Measurements from ENCODE around the gene SUB1.
"Not testable (repeated sequence)": the region's sequence is repeated elsewhere in the genome, so short reads cannot be mapped to it uniquely, and the experiment has no call there.

Gene SUB1

DNA sequence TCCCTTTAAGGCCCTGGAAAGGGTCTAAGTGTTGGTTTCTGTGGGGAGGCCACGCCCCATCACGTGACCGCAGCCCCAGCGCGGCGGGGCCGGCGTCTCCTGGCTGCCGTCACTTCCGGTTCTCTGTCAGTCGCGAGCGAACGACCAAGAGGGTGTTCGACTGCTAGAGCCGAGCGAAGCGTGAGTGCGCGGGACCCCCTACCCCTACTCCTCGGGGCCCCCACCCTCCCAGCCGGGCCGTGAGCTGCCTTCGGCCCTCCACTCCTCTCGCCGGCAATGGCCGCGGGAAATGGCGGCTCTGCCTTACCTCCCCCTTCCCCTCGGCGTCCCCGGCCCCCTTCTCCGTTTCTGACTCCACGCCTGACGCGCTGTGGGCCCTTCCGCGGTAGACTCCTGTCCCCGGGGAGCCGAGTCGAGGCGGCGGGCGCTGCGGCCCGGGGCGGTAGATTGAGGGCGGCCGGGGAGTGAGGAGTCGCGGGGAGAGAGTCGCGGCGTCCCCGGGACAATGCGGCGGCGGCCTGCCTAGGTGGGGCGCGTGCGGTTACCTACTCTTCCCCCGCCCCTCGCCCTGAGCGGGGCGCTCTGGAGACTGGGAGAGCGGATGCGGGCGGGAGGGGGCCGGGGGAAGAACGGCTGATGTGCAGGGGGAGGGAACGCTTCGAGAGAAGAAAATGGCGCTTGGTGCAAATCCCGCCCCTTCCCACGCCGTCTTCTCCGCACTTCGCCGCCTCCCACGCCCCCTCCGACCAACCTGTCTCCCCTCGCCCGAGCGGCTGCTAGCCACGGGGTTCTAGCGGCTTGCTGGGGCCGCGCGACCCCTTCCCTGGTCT, at the start of gene SUB1:
Gene SUB1 (plus strand): TSS at position 112 of the 830 bp plus-strand sequence. CDS start 2,956 bp downstream, outside the sequence.
- peak; percentile 89 for DNase-seq (ENCODE audit: low read depth)

DNA sequence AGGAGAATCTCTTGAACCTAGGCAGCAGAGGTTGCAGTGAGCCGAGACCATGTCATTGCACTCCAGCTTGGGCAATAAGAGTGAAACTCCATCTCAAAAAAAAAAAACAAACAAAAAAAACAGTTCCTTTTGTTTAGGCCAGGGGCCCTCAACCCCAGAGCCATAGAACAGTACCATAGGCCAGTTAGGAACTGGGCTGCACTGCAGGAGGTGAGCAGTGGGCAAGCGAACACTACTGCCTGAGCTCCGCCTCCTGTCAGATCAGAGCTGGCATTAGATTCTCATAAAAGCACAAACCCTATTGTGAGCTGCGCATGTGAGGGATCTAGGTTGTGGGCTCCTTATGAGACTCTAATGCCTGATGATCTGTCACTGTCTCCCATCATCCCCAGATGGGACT, 49.1 kb upstream of the SUB1 start:
- DNase-seq (ENCODE audit: low read depth) = no peak

DNA sequence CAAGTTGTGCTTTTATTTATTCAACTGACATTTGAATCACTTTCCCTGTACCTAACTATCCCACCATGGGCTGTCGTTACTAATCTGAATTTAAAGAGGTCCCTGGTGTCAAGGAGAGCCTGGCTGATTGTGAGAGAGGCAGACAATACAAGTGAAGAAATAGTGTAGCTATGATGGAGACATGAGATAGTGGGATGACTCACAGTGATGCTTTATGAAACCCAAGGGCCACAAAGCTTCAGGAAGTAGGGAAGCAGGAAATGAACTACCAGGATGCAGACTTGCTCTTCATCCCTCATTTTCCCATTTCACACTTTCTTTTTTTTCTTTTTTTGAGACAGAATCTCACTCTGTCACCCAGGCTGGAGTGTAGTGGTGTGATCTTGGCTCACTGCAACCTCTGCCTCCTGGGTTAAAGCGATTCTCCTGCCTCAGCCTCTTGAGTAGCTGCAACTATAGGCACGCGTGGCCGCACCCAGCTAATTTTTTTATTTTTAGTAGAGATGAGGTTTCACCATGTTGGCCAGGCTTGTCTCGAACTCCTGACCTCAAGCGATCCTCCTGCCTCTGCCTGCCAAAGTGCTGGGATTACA, 47.8 kb upstream of the SUB1 start:
- not testable (repeated sequence) for DNase-seq (ENCODE audit: low read depth)

DNA sequence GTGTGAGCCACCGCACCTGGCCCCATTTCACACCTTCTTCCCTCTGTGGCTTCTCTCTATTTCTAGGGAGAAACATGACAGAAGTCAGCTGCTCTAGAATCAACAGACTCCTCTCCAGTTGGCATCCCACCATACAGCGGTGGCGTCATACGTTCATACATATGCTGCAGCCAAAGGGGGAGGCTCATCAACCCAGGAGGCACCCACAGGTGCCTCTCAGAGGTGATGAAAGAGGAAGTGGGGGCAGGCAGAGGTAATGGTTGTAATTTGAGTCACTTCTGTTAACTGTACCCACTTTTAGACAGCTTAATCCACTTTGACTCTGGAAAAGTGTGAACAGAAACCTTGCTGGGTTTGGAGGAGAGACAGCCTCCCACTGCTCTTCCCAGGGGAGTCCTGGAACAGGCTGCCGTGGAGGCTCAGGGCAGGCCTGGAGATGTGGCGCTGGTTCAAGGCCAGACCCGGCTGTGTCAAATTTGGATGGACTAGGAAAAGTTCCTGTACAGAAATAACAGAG, 47.3 kb upstream of the SUB1 start:
- peak; percentile 48 for DNase-seq (ENCODE audit: low read depth)

DNA sequence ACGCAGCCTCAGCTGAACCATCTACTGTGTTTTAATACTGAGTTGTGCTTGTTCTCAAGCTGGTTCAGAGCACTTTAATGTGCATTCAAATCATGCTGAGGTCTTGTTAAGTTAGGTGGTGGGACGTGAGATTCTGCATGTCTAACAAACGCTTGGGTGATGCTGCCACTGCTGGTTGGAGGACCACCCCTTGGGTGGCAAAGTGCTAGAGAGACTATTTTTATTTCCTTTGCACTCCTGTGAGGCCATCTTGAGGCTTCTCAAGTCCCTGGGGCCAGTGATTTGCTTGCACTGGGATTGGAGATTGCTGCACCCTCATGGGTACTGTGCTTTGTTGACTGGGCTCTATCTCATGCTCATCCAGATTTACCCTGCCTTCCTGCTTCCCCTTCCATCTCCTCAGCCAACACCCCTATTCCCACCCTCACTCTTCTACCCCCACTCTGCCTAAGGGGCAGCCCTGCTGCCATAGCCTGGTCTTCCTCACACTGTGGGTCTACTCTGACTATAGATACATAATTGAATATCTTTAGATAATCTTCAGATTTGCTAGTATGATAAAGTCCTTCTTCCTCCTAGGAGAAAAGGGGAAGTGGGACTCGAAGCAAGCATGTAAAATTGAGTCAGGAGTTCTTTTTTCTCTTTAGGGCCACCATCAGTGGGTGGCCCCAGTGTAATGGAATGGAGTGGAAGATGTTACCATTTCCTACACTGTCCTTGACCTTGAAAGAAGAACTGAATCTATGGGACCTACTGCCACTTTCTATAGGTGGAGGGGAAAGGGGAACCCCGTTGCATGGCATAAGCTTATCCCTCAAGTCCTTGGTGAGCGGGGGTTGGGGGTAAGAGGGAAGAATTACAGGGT, 45.1 kb upstream of the SUB1 start:
- no peak for DNase-seq (ENCODE audit: low read depth)

DNA sequence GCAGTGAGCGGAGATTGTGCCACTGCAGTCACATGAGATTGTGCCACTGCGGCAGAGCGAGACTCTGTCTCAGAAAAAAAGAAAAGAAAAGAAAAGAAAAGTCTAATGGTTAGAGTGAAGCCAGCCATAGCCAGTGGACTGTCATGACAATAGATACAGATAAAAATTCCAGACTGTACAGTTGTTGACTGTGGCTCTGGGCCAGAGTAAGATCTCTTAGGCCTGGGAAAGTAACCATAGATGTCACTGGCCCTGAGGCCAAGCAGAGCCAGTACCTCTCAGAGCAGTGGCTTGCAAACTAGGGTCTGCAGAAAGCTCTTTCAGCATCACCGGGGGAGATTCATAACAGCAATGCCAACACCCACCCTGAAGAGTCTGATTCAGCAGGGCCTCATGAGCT, 44.1 kb upstream of the SUB1 start:
- DNase-seq (ENCODE audit: low read depth) = no peak

DNA sequence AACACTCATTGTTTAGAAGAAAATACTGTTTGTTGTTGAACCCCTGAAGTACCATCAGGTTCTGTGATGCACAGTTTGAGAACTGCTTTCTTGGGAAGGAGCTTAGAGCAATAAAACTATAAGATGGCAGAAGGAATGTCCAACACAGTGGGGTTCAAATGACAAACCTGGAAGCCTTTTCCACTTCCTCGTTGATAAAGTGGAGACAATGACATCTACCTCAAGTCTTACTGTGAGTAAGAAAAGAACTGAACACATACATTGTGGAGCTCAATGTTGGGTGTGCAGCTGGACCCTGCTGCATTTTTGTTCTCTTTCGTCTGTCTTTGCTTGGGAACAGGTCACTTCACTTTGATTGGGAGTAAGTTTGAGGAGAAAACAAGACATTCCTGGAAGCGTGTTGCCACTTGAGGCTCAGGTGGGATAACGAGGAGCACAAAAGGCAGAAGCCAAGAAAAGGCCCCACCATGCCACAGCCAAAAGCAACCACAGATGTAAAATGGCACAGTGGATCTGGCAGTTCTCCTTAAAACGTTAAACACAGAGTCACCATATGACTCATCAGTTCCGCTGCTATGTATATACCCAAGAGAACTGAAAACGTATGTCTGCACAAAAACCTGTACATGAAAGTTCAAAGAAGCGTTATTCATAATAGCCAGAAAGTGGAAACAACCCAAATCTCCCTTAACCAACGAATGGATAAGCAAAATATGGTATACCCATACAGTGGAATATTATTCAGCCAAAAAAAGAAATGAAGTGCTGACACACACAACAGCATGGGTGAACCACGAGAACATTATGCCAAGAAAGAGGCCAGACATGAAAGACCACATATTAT, 42.9 kb upstream of the SUB1 start:
- no peak for DNase-seq (ENCODE audit: low read depth)

DNA sequence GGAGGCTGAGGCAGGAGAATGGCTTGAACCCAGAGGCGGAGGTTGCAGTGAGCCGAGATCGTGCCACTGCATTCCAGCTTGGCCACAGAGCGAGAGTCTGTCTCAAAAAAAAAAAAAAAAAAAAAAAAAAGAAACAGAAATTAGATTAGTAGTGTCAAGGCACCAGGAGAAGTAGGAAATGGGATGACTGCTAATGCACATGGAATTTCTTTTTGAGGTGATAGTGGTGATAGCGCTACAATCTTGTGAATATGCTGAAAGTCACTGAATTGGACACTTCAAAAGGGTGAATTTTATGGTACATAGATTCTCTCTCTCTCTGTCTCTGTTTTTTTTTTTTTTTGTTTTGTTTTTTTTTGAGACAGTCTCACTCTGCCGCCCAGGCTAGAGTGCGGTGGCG, 42.1 kb upstream of the SUB1 start:
- DNase-seq (ENCODE audit: low read depth) = no peak

DNA sequence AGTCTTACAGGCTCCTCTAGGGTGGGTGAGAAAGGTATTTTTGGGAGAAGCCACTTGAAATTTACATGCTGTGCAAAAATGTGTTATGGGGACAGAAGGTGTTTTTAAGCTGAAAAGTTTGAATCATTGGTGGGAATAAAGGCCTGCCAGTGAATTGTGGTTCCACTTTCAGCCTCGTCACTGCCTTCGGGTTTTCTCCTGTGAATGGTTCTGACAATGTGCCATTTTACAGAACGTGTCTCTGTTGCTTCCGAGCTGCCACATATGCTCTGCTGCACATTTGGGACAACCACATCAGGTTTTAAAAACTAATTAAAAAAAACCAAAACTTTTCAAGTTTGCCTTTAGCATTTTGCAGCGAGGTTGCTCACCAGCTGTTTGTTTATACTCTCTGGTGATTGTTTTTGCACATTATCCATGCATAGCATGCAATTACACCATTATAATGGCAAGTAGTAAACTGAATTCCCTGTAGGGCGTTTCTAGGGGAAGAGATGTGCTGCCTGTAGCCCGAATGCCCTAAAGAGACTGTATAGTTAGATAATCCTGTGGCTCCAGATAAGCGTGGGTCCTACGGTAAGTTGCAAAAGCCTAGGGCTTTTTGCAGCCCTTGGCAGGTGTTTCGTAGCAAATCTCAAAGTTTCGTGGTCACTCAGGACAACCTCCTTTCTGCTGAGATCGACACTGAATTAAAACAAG, 40.1 kb upstream of the SUB1 start:
- no peak for DNase-seq (ENCODE audit: low read depth)

DNA sequence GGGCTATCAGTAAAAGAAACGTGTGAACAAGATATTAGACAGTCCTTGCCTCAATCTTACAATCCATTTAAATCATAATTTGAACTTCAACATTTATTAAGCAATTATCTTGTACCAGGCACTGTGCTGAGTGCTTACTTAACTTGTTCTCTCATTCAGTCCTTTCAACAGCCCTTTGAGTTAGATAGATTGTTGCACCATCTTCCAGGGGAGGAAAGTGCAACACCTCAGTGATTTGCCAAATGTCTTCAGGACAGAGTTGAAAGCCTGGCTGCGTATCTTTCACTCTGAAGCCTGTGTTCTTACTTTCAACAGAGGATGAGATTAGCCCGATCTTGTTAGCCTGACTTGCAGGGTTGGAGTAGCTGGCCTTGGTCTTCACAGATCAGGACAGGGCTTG, 34.2 kb upstream of the SUB1 start:
- DNase-seq (ENCODE audit: low read depth) = no peak

DNA sequence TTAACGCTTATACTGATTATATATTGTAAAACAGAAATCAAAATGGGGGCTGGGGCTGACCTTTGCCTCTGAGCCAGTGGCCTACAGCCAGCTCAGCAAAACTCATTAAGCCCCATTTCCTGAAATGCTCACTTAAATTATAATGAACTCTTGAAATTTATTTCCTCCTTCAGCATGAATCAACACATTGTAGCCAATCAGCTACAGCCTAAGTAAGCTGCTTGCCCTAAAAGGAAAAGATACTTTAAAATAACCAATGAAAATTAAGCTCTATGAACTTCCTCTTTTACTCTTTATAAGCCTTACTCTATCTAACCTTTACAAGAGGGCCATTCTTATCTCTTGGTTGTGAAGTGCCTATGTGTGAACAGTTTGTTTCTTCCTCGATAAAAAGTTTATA, 33.5 kb upstream of the SUB1 start:
- no peak for DNase-seq (ENCODE audit: low read depth)

DNA sequence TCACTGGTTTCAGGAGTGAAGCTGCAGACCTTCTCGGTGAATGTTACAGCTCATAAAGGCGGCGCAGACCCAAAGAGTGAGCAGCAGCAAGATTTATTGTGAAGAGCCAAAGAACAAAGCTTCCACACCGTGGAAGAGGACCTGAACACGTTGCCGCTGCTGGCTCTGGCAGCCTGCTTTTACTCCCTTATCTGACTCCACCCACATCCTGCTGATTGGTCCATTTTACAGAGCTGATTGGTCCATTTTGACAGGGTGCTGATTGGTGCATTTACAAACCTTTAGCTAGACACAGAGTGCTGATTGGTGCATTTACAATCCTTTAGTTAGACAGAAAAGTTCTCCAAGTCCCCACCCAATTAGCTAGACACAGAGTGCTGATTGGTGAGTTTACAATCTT, 32.9 kb upstream of the SUB1 start:
- not testable (repeated sequence) for DNase-seq (ENCODE audit: low read depth)

DNA sequence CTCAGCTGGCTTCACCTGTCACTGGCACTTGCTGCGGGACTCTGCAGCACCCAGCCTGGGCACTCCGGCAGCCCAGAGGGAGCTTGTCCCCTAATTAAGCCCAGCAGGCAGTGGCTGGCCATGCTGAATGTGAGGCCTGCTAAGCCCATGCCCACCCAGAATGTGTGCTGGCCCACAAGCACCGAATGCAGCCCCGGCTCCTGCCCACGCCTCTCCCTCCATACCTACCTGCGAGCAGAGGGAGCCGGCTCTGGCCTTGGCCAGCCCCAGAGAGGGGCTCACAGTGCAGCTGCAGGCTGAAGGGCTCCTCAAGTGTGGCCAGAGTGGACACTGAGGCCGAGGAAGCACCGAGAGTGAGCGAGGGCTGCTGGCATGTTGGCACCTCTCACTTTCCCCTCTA, 32.4 kb upstream of the SUB1 start:
- no peak for DNase-seq (ENCODE audit: low read depth)

DNA sequence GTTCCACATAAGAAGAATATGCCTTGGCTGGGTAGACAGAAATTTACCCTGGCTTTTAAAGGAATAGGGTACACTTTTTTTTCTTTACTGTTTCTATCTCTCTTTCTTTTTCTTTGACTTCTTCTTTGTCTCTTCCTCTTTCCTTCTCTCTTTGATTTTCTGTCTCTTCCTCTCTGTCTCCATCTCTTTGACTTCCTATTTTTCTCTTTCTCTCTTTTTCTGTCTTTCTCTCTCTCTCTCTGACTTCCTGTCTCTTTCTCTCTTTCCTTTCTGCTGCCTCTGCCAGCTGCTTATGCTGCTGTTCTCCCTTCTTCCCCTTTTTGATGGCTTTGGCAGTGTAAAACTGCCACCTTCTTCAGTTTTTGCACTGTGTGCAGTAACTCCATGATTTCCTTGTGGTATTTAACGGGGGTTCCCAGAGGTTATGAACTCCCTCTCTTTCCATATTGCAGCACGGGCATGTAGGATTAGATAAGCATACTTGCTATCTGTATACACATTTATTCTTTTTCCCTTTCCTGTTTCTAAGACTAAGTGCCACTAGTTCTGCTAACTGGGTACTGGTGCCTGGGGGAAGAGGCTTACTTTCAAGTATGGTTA, 31.1 kb upstream of the SUB1 start:
- DNase-seq (ENCODE audit: low read depth) = not testable (repeated sequence)

DNA sequence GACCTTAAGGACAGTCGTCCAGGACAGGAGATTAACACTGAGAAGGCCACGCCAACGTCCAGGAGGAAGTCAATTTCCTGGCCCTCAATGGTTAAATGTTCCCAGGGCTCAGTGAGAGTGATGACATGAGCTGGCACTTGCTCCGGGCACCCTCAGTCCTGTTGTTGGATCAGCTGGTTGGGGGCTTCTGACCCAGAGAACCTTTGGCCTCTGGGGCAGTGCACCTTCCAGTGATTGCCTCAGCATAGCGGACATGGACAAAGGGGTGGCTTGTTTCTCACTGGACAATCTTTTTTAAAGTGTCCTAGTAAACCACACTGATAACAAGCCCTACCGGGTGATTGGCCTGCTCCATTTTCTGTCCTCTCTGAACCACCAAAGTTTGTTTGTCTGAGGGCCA, 28.8 kb upstream of the SUB1 start:
- not testable (repeated sequence) for DNase-seq (ENCODE audit: low read depth)

DNA sequence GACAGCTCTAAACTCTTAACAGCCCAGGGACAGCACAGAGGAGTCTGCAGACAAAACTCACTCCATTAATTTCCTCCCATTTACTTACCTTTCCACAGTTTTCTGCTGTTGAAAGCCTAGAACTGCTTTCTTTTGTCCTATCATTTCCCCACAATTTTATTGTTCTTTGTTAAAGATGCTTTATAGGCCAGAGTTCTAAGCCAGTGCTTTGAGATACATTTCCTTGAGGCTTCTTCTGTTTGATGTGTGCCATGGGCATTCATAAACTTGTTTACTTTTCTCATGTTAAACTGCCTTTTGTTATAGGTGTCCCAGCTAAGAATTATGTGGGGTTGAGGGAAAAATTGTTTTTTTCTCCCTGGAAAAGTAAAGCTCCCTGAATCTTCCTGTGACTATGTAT, 25.9 kb upstream of the SUB1 start:
- DNase-seq (ENCODE audit: low read depth) = no peak

DNA sequence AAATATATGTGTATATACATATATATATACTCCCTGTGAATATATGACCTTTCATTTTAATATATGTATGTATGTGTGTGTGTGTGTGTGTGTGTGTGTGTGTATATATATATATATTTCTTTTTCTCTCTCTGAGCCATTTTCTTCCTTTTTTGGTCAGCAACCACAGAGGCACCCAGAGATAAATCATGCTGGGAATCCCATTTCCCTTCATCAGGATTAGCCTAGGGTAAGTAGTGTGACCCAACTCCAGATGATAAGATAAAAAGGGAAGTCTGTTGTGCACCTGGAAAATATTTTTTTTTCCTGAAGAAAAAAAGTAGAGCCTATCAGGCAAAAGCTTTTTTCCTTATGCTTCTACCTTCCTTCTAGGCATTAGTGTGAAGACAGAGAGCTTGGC, 25.4 kb upstream of the SUB1 start:
- DNase-seq (ENCODE audit: low read depth) = no peak

DNA sequence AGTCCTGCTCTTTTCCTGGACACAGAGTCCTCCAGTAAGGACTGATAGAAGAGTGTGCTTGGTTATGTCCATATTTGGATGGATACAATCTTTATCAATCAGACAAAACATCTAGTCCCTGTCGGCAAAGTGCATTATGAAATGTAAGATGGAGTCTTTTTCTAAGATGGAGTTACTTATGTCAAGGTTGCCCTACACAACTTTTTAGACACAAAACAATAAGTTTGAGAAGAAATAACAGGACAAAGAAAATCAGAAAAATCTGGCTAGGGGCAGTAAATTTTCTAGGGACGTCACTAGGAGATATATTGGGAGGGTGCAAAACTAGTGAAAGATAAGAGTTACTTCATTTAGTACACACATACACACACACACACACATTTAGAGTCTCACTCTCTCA, 23.3 kb upstream of the SUB1 start:
- no peak for DNase-seq (ENCODE audit: low read depth)

DNA sequence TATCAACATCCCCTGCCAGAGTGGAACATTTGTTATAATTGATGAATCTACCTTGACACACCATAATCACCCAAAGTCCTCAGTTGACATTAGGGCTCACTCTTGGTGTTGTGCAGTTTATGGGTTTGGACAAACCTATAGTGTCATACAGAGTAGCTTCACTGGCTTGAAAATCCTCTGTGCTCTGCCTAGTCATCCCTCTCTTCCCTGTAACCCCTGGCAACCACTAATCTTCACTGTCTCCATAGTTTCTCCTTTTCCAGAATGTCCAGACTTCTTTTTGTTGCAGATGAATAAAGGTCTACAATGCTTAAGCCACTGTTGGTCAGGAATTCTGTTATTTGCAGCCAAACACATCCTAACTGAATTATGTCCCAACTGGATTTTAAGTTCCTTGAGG, 22.5 kb upstream of the SUB1 start:
- DNase-seq (ENCODE audit: low read depth) = no peak

DNA sequence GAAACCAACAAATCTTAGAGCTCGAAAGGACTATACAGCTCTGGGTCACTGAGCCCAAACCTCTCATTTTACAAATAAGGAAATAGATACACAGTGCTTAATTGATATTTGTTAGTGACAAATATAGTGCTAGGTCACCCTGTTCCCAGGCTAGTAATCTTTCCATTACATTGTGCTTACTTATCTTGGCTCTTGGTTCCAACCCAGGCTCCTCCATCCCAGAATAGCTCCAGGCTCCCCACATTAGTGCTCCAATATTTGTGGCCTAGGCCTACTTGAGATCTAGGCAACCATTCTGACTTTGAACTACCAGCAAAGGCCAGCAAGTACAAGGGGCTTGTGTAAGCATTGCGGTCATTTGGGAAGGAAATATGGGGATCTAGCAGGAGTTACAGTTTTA, 21.7 kb upstream of the SUB1 start:
- DNase-seq (ENCODE audit: low read depth) = no peak

DNA sequence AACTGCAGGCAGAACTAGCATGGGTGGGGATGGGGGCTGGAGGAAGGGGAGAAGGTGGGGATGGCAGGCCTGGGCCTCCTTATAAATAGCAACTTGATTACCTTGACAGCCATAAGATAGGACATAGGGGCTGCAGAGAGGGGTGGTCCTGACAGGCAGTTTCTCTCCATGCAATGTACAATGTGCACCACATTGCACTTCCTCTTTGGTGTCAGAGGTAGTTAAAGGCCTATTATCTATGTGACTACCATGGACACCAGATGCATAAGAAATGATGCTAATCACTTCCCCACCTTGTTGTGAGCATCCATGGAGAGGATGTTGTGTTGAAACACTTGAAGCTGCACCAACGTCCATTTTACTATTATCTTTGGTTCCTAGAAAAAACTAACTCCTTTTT, 20.2 kb upstream of the SUB1 start:
- DNase-seq (ENCODE audit: low read depth) = no peak

Measured in T-helper 22 cell (primary cell).